Astrocyte (in vitro differentiated cells and primary cell): Measurements from ENCODE around the gene RC3H1.

Source experiments
- EZH2 ChIP-seq: IDR thresholded peaks from 2 replicates; pipeline ENCODE4 v1.6.1; 2012; ENCODE audit warnings: mild to moderate bottlenecking, low read length, inconsistent platforms; ENCODE audit not compliant: insufficient read depth
- TF ChIP-seq, protein P1 (sequence below): IDR thresholded peaks from 2 replicates; pipeline ENCODE4 v1.5.1; 2011; ENCODE audit warnings: low read depth, mild to moderate bottlenecking, inconsistent platforms, low read length, moderate library complexity; ENCODE audit not compliant: insufficient read depth

DNA sequence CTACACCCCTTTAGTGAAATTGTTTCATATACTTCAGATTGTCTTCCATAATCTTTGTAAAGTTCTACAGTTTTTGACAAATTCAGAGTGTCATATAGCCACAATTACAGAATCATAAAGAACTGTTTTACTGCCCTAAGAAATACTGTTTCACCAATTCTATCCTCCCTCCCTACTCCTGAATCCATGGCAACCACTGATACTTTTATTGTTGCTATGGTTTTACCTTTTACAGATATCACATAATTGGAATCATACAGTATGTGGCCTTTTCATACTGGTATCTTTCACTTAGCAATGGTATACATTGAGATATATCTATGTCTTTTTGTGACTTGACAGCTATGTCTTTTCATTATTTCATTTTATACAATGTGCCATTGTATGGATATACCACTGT is 34.1 kb downstream of the RC3H1 start:
- TF ChIP-seq, protein P1, sequence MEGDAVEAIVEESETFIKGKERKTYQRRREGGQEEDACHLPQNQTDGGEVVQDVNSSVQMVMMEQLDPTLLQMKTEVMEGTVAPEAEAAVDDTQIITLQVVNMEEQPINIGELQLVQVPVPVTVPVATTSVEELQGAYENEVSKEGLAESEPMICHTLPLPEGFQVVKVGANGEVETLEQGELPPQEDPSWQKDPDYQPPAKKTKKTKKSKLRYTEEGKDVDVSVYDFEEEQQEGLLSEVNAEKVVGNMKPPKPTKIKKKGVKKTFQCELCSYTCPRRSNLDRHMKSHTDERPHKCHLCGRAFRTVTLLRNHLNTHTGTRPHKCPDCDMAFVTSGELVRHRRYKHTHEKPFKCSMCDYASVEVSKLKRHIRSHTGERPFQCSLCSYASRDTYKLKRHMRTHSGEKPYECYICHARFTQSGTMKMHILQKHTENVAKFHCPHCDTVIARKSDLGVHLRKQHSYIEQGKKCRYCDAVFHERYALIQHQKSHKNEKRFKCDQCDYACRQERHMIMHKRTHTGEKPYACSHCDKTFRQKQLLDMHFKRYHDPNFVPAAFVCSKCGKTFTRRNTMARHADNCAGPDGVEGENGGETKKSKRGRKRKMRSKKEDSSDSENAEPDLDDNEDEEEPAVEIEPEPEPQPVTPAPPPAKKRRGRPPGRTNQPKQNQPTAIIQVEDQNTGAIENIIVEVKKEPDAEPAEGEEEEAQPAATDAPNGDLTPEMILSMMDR: no peak
- no peak for TF ChIP-seq EZH2
